WTC11 (cell line): ENCODE results near the gene LRRC7. TPM values are rescaled to one million over a fixed set of nuclear protein-coding genes. Genes with fewer than 3 reads are reported as not detected.

Experiments used
- ATAC-seq: fragments of 200-7000 bp; cut with Tn5 transposase; 2 replicates; pipeline ENCODE4 v1.10.0; 2021; ENCODE audit warnings: mild to moderate bottlenecking, moderate library complexity
- CTCF ChIA-PET: fragments of 300-600 bp; sonication (Branson Sonifier 250); formaldehyde crosslinking; loops from one replicate; lab custom pipeline; 2021; ENCODE audit warnings: antibody characterized with exemption; lab: Charles Lee
- POLR2A ChIA-PET: fragments of 350-600 bp; sonication (Branson Sonifier 250); formaldehyde crosslinking; loops from one replicate; lab custom pipeline; 2021; ENCODE audit warnings: antibody characterized with exemption; lab: Charles Lee
- DNase-seq: peaks from one replicate; pipeline ENCODE4 v3.0.0; 2021; ENCODE audit warnings: low spot score
- H3K27ac Mint-ChIP-seq: 2 replicates; pipeline ENCODE4 v1.8.0; 2021; ENCODE audit warnings: mixed read lengths
- H3K27me3 Mint-ChIP-seq: 2 replicates; pipeline ENCODE4 v1.8.0; 2021; ENCODE audit warnings: low read depth, mild to moderate bottlenecking, moderate library complexity, mixed read lengths
- H3K36me3 Mint-ChIP-seq: 2 replicates; pipeline ENCODE4 v1.8.0; 2021; ENCODE audit warnings: mixed read lengths
- H3K4me1 Mint-ChIP-seq: 2 replicates; pipeline ENCODE4 v1.8.0; 2022; ENCODE audit warnings: mixed read lengths
- H3K4me3 Mint-ChIP-seq: 2 replicates; pipeline ENCODE4 v1.8.0; 2021; ENCODE audit warnings: mild to moderate bottlenecking, moderate library complexity, mixed read lengths
- H3K9me3 Mint-ChIP-seq: 2 replicates; pipeline ENCODE4 v1.8.0; 2021; ENCODE audit warnings: mixed read lengths
- ETV6 ChIP-seq: sonication (generic); formaldehyde crosslinking; IDR thresholded peaks from 2 replicates; pipeline ENCODE4 v1.8.1; 2022; ENCODE audit warnings: mild to moderate bottlenecking, missing genetic modification reagents
- MLX ChIP-seq: sonication (generic); formaldehyde crosslinking; IDR thresholded peaks from 2 replicates; pipeline ENCODE4 v1.8.1; 2023; ENCODE audit warnings: mild to moderate bottlenecking, missing genetic modification reagents, moderate library complexity
- NR3C1 ChIP-seq: sonication (generic); formaldehyde crosslinking; conservative IDR thresholded peaks from 2 replicates; pipeline ENCODE4 v1.8.1; 2023; ENCODE audit warnings: low read depth, mild to moderate bottlenecking, missing genetic modification reagents
- RORB ChIP-seq: fragments of 250-450 bp; sonication (Bioruptor Pico); IDR thresholded peaks from 2 replicates; pipeline ENCODE4 v1.9.0; 2021; ENCODE audit warnings: mild to moderate bottlenecking
- SMAD3 ChIP-seq: sonication (generic); formaldehyde crosslinking; IDR thresholded peaks from 2 replicates; pipeline ENCODE4 v1.8.0; 2022; ENCODE audit warnings: missing genetic modification reagents, mild to moderate bottlenecking, borderline replicate concordance
- ZNF232 ChIP-seq: sonication (generic); formaldehyde crosslinking; IDR thresholded peaks from 2 replicates; pipeline ENCODE4 v1.8.0; 2022; ENCODE audit warnings: mild to moderate bottlenecking, missing genetic modification reagents
- total RNA-seq: library from RNA; stranded (reverse); gene quantifications from 3 replicates; pipeline ENCODE4 v1.2.3, GENCODE V29; 2021
- TF ChIP-seq, protein P1 (sequence below): sonication (generic); formaldehyde crosslinking; IDR thresholded peaks from 2 replicates; pipeline ENCODE4 v1.8.1; 2023; ENCODE audit warnings: mild to moderate bottlenecking, missing genetic modification reagents, moderate library complexity
- TF ChIP-seq, protein P2 (sequence below): sonication (generic); formaldehyde crosslinking; IDR thresholded peaks from 2 replicates; pipeline ENCODE4 v1.8.1; 2022; ENCODE audit warnings: missing genetic modification reagents, borderline replicate concordance
- TF ChIP-seq, protein P3 (sequence below): sonication (generic); formaldehyde crosslinking; IDR thresholded peaks from 2 replicates; pipeline ENCODE4 v1.8.0; 2022; ENCODE audit warnings: missing genetic modification reagents
- TF ChIP-seq, protein P4 (sequence below): fragments of 250-450 bp; sonication (Bioruptor Pico); IDR thresholded peaks from 2 replicates; pipeline ENCODE4 v1.9.0; 2021; ENCODE audit warnings: mild to moderate bottlenecking, borderline replicate concordance

Gene LRRC7
- total RNA-seq, 1 experiment from 2014 or later = not detected

- DNase-seq = no peak
- TF ChIP-seq SMAD3 (no peak), NR3C1 (CRISPR knock-in tag) (no peak)
- TF ChIP-seq, protein P1, sequence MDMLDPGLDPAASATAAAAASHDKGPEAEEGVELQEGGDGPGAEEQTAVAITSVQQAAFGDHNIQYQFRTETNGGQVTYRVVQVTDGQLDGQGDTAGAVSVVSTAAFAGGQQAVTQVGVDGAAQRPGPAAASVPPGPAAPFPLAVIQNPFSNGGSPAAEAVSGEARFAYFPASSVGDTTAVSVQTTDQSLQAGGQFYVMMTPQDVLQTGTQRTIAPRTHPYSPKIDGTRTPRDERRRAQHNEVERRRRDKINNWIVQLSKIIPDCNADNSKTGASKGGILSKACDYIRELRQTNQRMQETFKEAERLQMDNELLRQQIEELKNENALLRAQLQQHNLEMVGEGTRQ = no peak
- TF ChIP-seq, protein P2, sequence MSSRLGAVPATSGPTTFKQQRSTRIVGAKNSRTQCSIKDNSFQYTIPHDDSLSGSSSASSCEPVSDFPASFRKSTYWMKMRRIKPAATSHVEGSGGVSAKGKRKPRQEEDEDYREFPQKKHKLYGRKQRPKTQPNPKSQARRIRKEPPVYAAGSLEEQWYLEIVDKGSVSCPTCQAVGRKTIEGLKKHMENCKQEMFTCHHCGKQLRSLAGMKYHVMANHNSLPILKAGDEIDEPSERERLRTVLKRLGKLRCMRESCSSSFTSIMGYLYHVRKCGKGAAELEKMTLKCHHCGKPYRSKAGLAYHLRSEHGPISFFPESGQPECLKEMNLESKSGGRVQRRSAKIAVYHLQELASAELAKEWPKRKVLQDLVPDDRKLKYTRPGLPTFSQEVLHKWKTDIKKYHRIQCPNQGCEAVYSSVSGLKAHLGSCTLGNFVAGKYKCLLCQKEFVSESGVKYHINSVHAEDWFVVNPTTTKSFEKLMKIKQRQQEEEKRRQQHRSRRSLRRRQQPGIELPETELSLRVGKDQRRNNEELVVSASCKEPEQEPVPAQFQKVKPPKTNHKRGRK (CRISPR knock-in tag) = no peak
- TF ChIP-seq, all 79 proteins: peak for 0
- no peaks in the 10 kb centered on the region for H3K27me3 Mint-ChIP-seq
- CTCF ChIA-PET = no interaction called here
- H3K4me3 Mint-ChIP-seq = no peak overlapping the region
- H3K27ac Mint-ChIP-seq = no peak overlapping the region
- H3K36me3 Mint-ChIP-seq = no peaks in the 10 kb centered on the region
- H3K9me3 Mint-ChIP-seq = no peaks in the 10 kb centered on the region
- no peak for ATAC-seq
- H3K4me1 Mint-ChIP-seq = no peaks in the 10 kb centered on the region
- POLR2A ChIA-PET = no interaction called here
These were observed 138.8 kb downstream of the LRRC7 start for GRCh38 chr1:69706473-69706872.

- ATAC-seq (no peak), DNase-seq (no peak)
- no peak overlapping the region for H3K4me3 Mint-ChIP-seq
- TF ChIP-seq RORB (CRISPR knock-in tag) (no peak), ZNF232 (no peak), ETV6 (CRISPR knock-in tag) (no peak), MLX (CRISPR knock-in tag) (no peak)
- TF ChIP-seq, protein P3, sequence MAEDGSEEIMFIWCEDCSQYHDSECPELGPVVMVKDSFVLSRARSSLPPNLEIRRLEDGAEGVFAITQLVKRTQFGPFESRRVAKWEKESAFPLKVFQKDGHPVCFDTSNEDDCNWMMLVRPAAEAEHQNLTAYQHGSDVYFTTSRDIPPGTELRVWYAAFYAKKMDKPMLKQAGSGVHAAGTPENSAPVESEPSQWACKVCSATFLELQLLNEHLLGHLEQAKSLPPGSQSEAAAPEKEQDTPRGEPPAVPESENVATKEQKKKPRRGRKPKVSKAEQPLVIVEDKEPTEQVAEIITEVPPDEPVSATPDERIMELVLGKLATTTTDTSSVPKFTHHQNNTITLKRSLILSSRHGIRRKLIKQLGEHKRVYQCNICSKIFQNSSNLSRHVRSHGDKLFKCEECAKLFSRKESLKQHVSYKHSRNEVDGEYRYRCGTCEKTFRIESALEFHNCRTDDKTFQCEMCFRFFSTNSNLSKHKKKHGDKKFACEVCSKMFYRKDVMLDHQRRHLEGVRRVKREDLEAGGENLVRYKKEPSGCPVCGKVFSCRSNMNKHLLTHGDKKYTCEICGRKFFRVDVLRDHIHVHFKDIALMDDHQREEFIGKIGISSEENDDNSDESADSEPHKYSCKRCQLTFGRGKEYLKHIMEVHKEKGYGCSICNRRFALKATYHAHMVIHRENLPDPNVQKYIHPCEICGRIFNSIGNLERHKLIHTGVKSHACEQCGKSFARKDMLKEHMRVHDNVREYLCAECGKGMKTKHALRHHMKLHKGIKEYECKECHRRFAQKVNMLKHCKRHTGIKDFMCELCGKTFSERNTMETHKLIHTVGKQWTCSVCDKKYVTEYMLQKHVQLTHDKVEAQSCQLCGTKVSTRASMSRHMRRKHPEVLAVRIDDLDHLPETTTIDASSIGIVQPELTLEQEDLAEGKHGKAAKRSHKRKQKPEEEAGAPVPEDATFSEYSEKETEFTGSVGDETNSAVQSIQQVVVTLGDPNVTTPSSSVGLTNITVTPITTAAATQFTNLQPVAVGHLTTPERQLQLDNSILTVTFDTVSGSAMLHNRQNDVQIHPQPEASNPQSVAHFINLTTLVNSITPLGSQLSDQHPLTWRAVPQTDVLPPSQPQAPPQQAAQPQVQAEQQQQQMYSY = no peak
- TF ChIP-seq, protein P4, sequence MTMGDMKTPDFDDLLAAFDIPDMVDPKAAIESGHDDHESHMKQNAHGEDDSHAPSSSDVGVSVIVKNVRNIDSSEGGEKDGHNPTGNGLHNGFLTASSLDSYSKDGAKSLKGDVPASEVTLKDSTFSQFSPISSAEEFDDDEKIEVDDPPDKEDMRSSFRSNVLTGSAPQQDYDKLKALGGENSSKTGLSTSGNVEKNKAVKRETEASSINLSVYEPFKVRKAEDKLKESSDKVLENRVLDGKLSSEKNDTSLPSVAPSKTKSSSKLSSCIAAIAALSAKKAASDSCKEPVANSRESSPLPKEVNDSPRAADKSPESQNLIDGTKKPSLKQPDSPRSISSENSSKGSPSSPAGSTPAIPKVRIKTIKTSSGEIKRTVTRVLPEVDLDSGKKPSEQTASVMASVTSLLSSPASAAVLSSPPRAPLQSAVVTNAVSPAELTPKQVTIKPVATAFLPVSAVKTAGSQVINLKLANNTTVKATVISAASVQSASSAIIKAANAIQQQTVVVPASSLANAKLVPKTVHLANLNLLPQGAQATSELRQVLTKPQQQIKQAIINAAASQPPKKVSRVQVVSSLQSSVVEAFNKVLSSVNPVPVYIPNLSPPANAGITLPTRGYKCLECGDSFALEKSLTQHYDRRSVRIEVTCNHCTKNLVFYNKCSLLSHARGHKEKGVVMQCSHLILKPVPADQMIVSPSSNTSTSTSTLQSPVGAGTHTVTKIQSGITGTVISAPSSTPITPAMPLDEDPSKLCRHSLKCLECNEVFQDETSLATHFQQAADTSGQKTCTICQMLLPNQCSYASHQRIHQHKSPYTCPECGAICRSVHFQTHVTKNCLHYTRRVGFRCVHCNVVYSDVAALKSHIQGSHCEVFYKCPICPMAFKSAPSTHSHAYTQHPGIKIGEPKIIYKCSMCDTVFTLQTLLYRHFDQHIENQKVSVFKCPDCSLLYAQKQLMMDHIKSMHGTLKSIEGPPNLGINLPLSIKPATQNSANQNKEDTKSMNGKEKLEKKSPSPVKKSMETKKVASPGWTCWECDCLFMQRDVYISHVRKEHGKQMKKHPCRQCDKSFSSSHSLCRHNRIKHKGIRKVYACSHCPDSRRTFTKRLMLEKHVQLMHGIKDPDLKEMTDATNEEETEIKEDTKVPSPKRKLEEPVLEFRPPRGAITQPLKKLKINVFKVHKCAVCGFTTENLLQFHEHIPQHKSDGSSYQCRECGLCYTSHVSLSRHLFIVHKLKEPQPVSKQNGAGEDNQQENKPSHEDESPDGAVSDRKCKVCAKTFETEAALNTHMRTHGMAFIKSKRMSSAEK (CRISPR knock-in tag) = no peak
- H3K9me3 Mint-ChIP-seq = no peaks in the 10 kb centered on the region
- H3K27ac Mint-ChIP-seq = no peak overlapping the region
- no peaks in the 10 kb centered on the region for H3K27me3 Mint-ChIP-seq
- H3K4me1 Mint-ChIP-seq = no peaks in the 10 kb centered on the region
- ChIA-PET CTCF (no interaction called here), POLR2A (no interaction called here)
- no peaks in the 10 kb centered on the region for H3K36me3 Mint-ChIP-seq
These were observed 139.4 kb downstream of the LRRC7 start for GRCh38 chr1:69707103-69707502.
